Measurements from ENCODE around the gene FOXP1. TPM values are rescaled to one million over a fixed set of nuclear protein-coding genes. Genes with fewer than 3 reads are reported as not detected.

FOXP1 gene
- total RNA-seq, 1 donor from 2014 or later, result 41.2 TPM

DNA sequence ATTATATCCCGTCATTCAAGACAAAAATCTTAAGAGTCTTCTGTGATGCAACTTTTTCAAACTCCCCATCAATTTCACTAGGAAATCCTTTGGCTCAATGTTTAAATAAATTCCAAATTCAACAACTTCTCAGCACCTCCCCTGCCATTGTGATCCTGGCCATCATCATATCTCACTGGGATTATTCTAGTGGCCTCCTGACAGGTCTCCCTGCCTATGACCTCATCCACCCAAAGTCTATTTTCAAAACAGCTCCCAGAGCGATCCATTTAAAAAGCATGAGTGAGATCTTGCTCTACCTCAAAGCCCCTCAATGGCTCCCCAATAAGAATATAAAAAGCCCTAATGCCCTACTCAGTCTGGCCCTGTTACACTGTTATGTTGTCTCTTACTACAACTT, 293.2 kb downstream of the FOXP1 start:
- intact Hi-C loops (cut with micrococcal nuclease), result no loop called here
- no peaks in the 10 kb centered on the region for H3K27me3 ChIP-seq (ENCODE audit: low read depth)
- no peak overlapping the region for H3K4me3 ChIP-seq

DNA sequence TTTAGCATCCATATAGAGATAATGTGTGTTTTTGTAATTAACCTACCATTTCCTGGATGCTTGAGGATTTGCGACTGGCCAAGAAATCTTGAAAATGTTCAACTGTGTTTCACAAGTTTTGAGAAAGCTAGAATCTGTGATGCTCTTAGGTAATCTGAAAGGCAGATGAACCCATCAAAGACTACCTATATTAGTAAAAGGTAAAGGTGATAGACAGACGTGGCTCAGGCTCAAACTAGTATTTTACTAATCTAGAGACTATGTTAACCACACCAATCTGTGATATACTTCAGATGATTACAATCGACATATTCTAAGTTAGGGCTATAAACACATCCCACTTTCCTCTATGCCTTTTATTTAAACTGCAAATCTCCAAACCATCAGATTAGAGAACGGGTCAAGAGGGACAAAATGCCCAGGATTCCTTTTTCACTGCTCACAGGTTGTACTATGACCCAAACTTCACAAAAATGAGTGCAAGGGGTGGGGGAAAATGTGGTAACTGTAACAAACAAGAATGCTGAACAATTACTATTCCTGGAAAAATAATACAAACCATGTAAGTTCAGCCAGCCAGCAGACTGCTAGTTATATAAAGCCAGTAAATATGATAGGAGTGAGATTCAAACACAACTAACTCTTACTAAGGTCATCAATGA, 295.1 kb downstream of the FOXP1 start:
- H3K36me3 ChIP-seq, result no peaks in the 10 kb centered on the region
- intact Hi-C loops (cut with micrococcal nuclease), result no loop called here
- TF ChIP-seq, protein P1, sequence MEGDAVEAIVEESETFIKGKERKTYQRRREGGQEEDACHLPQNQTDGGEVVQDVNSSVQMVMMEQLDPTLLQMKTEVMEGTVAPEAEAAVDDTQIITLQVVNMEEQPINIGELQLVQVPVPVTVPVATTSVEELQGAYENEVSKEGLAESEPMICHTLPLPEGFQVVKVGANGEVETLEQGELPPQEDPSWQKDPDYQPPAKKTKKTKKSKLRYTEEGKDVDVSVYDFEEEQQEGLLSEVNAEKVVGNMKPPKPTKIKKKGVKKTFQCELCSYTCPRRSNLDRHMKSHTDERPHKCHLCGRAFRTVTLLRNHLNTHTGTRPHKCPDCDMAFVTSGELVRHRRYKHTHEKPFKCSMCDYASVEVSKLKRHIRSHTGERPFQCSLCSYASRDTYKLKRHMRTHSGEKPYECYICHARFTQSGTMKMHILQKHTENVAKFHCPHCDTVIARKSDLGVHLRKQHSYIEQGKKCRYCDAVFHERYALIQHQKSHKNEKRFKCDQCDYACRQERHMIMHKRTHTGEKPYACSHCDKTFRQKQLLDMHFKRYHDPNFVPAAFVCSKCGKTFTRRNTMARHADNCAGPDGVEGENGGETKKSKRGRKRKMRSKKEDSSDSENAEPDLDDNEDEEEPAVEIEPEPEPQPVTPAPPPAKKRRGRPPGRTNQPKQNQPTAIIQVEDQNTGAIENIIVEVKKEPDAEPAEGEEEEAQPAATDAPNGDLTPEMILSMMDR (IDR thresholded peaks at IDR 0.05; ENCODE audit: borderline replicate concordance), result no peak
- H3K4me1 ChIP-seq, result no peaks in the 10 kb centered on the region
- H3K27ac ChIP-seq (replicated peaks), result no peak overlapping the region
- H3K4me3 ChIP-seq, result no peak overlapping the region
- H3K9me3 ChIP-seq (replicated peaks), result no peaks in the 10 kb centered on the region
- DNase-seq, result no peak
- H3K27me3 ChIP-seq (ENCODE audit: low read depth), result no peaks in the 10 kb centered on the region

More for the DNA sequence above, 293.2 kb downstream of the FOXP1 start:
- TF ChIP-seq, protein P1 (IDR thresholded peaks at IDR 0.05; ENCODE audit: borderline replicate concordance), result no peak
- Histone ChIP-seq H3K9me3 (replicated peaks) (no peaks in the 10 kb centered on the region), H3K27ac (replicated peaks) (no peak overlapping the region), H3K36me3 (no peaks in the 10 kb centered on the region), H3K4me1 (no peaks in the 10 kb centered on the region)
- DNase-seq, result no peak

DNA sequence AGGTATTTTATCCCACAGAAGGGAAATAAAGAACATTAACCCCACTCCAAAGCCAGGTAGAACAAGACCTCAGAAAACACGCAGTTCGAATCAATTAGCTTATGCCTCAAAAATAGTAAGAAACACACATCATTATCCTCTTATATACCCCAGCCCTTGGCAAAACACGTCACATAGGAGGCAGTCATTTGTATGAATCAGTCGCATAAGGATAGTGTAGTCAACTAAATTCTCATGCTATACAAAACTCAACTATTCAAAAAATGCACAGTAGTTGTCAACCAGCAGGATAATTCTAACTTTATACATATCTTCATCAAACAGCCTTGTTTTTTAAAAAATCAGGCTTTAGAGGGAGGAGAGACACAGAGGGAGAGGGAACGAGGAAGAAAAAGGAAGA, 298.4 kb downstream of the FOXP1 start:
- no peaks in the 10 kb centered on the region for H3K9me3 ChIP-seq (replicated peaks)
- no peak for DNase-seq
- H3K27me3 ChIP-seq (ENCODE audit: low read depth), result no peaks in the 10 kb centered on the region
- H3K27ac ChIP-seq (replicated peaks), result no peak overlapping the region
- H3K4me3 ChIP-seq, result no peak overlapping the region
- H3K4me1 ChIP-seq, result no peaks in the 10 kb centered on the region
- H3K36me3 ChIP-seq, result no peaks in the 10 kb centered on the region
- intact Hi-C loops (cut with micrococcal nuclease), result no loop called here
- TF ChIP-seq, protein P1 (IDR thresholded peaks at IDR 0.05; ENCODE audit: borderline replicate concordance), result no peak

DNA sequence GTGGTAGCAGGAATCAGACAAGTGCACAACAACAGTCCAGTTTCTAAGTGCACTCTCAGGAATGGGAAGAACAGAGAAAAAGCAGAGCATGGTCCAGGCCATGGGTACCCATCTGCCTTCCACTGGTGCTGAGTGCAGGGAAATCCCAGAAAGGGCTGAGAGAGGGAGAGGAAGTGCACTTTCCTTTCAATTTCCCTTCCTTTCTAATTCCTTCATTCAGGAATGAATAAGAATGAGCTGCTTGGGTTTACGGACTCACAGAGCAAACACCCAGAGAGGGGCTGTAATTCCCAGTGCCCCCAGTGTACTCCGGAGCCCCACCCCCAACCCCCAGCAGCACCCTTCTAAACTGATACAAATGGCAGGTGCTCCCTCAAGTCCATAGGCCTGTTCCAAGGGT, 300.6 kb downstream of the FOXP1 start:
- TF ChIP-seq, protein P1 (IDR thresholded peaks at IDR 0.05; ENCODE audit: borderline replicate concordance), result no peak
- no peak overlapping the region for H3K27ac ChIP-seq (replicated peaks)
- no peaks in the 10 kb centered on the region for H3K9me3 ChIP-seq (replicated peaks)
- no peaks in the 10 kb centered on the region for H3K4me1 ChIP-seq
- H3K27me3 ChIP-seq (ENCODE audit: low read depth), result no peaks in the 10 kb centered on the region
- no peaks in the 10 kb centered on the region for H3K36me3 ChIP-seq
- intact Hi-C loops (cut with micrococcal nuclease), result no loop called here
- no peak for DNase-seq
- no peak overlapping the region for H3K4me3 ChIP-seq

DNA sequence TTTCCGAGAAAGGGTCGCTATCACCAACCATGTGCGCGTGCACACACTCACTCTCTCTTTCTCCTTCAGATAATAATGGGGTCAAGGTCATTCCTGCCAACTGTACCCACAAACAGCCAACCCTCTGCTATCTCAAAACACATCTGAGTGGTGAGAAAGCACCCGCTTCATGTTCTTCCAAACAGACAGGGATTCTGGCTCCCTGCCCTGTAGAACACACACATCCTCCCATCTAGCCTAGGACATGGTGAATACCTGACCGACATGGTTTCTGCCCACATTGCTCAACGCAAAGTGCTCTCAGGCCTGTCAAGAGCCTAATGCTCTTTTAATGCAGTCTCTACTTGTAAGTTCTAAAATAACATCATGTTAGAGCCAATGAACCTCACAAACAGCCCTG, 302.2 kb downstream of the FOXP1 start:
- intact Hi-C loops (cut with micrococcal nuclease), result no loop called here
- Histone ChIP-seq H3K36me3 (no peaks in the 10 kb centered on the region), H3K9me3 (replicated peaks) (no peaks in the 10 kb centered on the region), H3K4me3 (no peak overlapping the region), H3K27ac (replicated peaks) (no peak overlapping the region), H3K27me3 (ENCODE audit: low read depth) (no peaks in the 10 kb centered on the region), H3K4me1 (no peaks in the 10 kb centered on the region)
- DNase-seq, result no peak
- TF ChIP-seq, protein P1 (IDR thresholded peaks at IDR 0.05; ENCODE audit: borderline replicate concordance), result no peak
